ENCODE measurements around the gene SLC46A1.

The SLC46A1 gene

GRCh38 chr17:28392491-28392890 is 13.5 kb downstream of the SLC46A1 start:
- no peaks in the 10 kb centered on the region for H3K27me3 Mint-ChIP-seq (ENCODE audit: low read depth)
- no peaks in the 10 kb centered on the region for H3K4me1 Mint-ChIP-seq
- H3K27ac Mint-ChIP-seq: no peak overlapping the region
- TF ChIP-seq, protein P1, sequence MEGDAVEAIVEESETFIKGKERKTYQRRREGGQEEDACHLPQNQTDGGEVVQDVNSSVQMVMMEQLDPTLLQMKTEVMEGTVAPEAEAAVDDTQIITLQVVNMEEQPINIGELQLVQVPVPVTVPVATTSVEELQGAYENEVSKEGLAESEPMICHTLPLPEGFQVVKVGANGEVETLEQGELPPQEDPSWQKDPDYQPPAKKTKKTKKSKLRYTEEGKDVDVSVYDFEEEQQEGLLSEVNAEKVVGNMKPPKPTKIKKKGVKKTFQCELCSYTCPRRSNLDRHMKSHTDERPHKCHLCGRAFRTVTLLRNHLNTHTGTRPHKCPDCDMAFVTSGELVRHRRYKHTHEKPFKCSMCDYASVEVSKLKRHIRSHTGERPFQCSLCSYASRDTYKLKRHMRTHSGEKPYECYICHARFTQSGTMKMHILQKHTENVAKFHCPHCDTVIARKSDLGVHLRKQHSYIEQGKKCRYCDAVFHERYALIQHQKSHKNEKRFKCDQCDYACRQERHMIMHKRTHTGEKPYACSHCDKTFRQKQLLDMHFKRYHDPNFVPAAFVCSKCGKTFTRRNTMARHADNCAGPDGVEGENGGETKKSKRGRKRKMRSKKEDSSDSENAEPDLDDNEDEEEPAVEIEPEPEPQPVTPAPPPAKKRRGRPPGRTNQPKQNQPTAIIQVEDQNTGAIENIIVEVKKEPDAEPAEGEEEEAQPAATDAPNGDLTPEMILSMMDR (IDR thresholded peaks at IDR 0.05; ENCODE audit: unreplicated experiment in 3 of 3): no peak
- no peak overlapping the region for H3K4me3 Mint-ChIP-seq
- peaks cover 39% of the 10 kb centered on the region for H3K36me3 Mint-ChIP-seq (ENCODE audit: low read depth)
- no peaks in the 10 kb centered on the region for H3K9me3 Mint-ChIP-seq

- peaks cover 40% of the 10 kb centered on the region for H3K36me3 Mint-ChIP-seq (ENCODE audit: low read depth)
These were observed 14.6 kb downstream of the SLC46A1 start for GRCh38 chr17:28391401-28391800.

GRCh38 chr17:28390984-28391383 is 15.0 kb downstream of the SLC46A1 start:
- peaks cover 2% of the 10 kb centered on the region for H3K27me3 Mint-ChIP-seq (ENCODE audit: low read depth)
- H3K4me1 Mint-ChIP-seq: no peaks in the 10 kb centered on the region
- no peak overlapping the region for H3K4me3 Mint-ChIP-seq
- H3K36me3 Mint-ChIP-seq (ENCODE audit: low read depth): peaks cover 40% of the 10 kb centered on the region
- TF ChIP-seq, protein P1 (IDR thresholded peaks at IDR 0.05; ENCODE audit: unreplicated experiment in 3 of 3): no peak
- no peak overlapping the region for H3K27ac Mint-ChIP-seq
- H3K9me3 Mint-ChIP-seq: no peaks in the 10 kb centered on the region

More at GRCh38 chr17:28391401-28391800, 14.6 kb downstream of the SLC46A1 start:
- TF ChIP-seq, protein P1 (IDR thresholded peaks at IDR 0.05; ENCODE audit: unreplicated experiment in 3 of 3): no peak
- no peak overlapping the region for H3K27ac Mint-ChIP-seq
- H3K4me1 Mint-ChIP-seq: no peaks in the 10 kb centered on the region
- no peaks in the 10 kb centered on the region for H3K9me3 Mint-ChIP-seq
- H3K4me3 Mint-ChIP-seq: no peak overlapping the region
- H3K27me3 Mint-ChIP-seq (ENCODE audit: low read depth): no peaks in the 10 kb centered on the region

DNA sequence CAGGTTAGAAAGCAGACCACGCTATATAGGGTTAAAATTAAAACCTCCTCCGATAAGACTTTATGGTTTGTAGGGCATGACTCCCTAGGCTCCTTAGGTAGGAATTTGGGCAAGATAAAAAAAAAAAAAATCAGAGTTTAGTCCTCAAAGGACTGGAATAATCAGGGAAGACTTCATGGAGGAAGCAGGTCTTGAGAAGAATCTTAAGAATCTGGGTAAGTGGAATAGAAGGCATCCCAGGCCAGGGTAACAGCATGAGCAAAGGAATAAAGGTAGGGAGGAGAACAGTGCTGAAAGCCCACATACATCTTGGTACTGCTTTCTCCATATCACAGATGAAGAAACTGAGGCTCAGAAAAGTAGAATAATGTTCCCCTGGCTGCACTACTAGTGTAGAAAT is 15.4 kb downstream of the SLC46A1 start:
- H3K4me1 Mint-ChIP-seq: no peaks in the 10 kb centered on the region
- H3K27ac Mint-ChIP-seq: no peak overlapping the region
- TF ChIP-seq, protein P1 (IDR thresholded peaks at IDR 0.05; ENCODE audit: unreplicated experiment in 3 of 3): no peak
- H3K9me3 Mint-ChIP-seq: no peaks in the 10 kb centered on the region
- peaks cover 6% of the 10 kb centered on the region for H3K27me3 Mint-ChIP-seq (ENCODE audit: low read depth)
- H3K4me3 Mint-ChIP-seq: no peak overlapping the region
- H3K36me3 Mint-ChIP-seq (ENCODE audit: low read depth): peaks cover 40% of the 10 kb centered on the region

- Mint-ChIP-seq H3K4me1 (no peaks in the 10 kb centered on the region), H3K27ac (no peak overlapping the region), H3K36me3 (ENCODE audit: low read depth) (peaks cover 40% of the 10 kb centered on the region), H3K4me3 (no peak overlapping the region), H3K27me3 (ENCODE audit: low read depth) (peaks cover 10% of the 10 kb centered on the region), H3K9me3 (no peaks in the 10 kb centered on the region)
- TF ChIP-seq, protein P1 (IDR thresholded peaks at IDR 0.05; ENCODE audit: unreplicated experiment in 3 of 3): no peak
These were observed 15.9 kb downstream of the SLC46A1 start for GRCh38 chr17:28390141-28390540.

- Mint-ChIP-seq H3K27me3 (ENCODE audit: low read depth) (peaks cover 31% of the 10 kb centered on the region), H3K9me3 (no peaks in the 10 kb centered on the region), H3K4me3 (no peak overlapping the region), H3K36me3 (ENCODE audit: low read depth) (peaks cover 38% of the 10 kb centered on the region), H3K27ac (no peak overlapping the region), H3K4me1 (no peaks in the 10 kb centered on the region)
- TF ChIP-seq, protein P1 (IDR thresholded peaks at IDR 0.05; ENCODE audit: unreplicated experiment in 3 of 3): no peak
These were observed 17.9 kb downstream of the SLC46A1 start for GRCh38 chr17:28388106-28388505.

All from nephron (organoid).